ENCODE data around the gene COL6A1.
"Not testable (repeated sequence)": the region's sequence is repeated elsewhere in the genome, so short reads cannot be mapped to it uniquely, and the experiment has no call there.

COL6A1 gene

DNA sequence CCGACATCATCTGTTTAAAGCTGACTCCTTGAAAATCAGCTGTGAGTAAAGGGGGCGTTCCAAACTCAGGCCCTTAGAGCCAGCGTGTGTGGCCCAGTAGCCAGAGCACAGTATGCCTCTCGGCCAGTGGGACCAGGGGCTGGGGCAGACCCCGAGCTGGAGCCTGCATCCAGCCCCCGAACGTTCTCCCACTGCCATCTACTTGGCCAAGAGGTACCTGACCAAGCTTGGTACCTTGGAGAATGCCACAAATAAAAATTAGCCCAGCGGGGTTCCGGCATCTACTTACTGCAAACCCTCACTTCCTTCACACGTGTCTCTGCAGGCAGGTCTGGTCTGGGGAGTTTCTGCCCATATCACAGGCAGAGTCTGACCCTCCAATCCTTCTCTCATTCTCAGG is 59.6 kb downstream of the COL6A1 start:
- DNase-seq (ENCODE audit: low read depth in 2 of 2) = no peak
- TF ChIP-seq, protein P1, sequence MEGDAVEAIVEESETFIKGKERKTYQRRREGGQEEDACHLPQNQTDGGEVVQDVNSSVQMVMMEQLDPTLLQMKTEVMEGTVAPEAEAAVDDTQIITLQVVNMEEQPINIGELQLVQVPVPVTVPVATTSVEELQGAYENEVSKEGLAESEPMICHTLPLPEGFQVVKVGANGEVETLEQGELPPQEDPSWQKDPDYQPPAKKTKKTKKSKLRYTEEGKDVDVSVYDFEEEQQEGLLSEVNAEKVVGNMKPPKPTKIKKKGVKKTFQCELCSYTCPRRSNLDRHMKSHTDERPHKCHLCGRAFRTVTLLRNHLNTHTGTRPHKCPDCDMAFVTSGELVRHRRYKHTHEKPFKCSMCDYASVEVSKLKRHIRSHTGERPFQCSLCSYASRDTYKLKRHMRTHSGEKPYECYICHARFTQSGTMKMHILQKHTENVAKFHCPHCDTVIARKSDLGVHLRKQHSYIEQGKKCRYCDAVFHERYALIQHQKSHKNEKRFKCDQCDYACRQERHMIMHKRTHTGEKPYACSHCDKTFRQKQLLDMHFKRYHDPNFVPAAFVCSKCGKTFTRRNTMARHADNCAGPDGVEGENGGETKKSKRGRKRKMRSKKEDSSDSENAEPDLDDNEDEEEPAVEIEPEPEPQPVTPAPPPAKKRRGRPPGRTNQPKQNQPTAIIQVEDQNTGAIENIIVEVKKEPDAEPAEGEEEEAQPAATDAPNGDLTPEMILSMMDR (IDR thresholded peaks at IDR 0.05; ENCODE audit: low read depth, low read length) = no peak

DNA sequence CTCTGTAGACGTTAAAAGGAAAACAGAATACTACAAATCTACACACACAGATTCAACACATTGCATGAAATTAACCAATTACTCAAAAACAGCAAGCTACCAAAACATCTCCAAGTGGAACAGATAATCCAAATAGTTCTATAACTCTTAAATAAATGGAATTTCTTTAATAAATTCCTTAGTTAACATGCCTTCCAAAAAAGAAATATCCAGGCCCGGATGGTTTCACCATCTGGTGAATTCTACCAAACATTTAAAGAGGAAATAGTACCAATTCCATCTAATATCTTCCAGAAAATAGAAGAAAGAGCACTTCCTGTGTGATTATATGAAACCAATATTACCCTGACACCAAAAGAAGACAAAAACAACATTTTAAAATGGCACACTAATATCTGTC is 63.6 kb downstream of the COL6A1 start:
- DNase-seq (ENCODE audit: low read depth in 2 of 2) = no peak
- no peak overlapping the region for H3K4me3 ChIP-seq (replicated peaks in 1 of 2; ENCODE audit: low read depth in 2 of 2, low read length in 2 of 2)
- TF ChIP-seq, protein P1 (IDR thresholded peaks at IDR 0.05; ENCODE audit: low read depth, low read length) = no peak

More for the DNA sequence above, 59.6 kb downstream of the COL6A1 start:
- H3K4me3 ChIP-seq (replicated peaks in 1 of 2; ENCODE audit: low read depth in 2 of 2, low read length in 2 of 2) = no peak overlapping the region

DNA sequence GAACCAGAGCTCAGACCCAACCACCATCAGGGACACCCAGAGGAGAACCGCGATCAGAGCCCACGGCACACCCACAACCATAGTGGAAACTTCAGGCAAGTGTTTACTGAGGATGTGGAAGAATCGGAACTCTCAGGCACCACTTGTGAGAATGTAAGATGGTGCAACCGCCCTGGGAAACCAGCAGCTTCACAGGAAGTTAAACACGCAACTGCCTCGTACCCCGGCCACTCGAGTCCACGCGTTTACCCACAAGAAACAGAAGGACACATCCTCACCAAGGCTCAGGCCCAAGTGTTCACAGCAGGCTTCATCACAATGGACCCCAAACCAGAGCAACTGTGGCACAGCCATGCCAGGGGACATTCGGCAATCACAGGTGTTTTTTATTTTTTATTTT is 64.9 kb downstream of the COL6A1 start:
- H3K4me3 ChIP-seq (replicated peaks in 1 of 2; ENCODE audit: low read depth in 2 of 2, low read length in 2 of 2) = no peak overlapping the region
- TF ChIP-seq, protein P1 (IDR thresholded peaks at IDR 0.05; ENCODE audit: low read depth, low read length) = no peak
- DNase-seq (ENCODE audit: low read depth in 2 of 2) = no peak

DNA sequence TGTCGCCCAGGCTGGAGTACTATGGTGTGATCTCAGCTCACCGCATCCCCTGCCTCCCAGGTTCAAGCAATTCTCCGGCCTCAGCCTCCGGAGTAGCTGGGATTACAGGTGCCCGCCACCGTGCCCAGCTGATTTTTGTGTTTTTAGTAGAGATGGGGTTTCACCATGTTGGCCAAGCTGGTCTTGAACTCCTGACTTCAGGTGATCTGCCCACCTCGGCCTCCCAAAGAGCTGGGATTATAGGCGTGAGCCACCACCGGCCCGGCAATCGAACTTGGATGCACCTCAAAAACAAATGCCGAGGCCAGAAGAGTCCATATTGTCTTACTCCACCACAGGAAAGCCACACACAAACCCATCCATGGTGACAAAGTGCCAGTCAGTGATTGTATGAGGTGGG is 65.3 kb downstream of the COL6A1 start:
- not testable (repeated sequence) for DNase-seq (ENCODE audit: low read depth in 2 of 2); H3K4me3 ChIP-seq (replicated peaks in 1 of 2; ENCODE audit: low read depth in 2 of 2, low read length in 2 of 2)

DNA sequence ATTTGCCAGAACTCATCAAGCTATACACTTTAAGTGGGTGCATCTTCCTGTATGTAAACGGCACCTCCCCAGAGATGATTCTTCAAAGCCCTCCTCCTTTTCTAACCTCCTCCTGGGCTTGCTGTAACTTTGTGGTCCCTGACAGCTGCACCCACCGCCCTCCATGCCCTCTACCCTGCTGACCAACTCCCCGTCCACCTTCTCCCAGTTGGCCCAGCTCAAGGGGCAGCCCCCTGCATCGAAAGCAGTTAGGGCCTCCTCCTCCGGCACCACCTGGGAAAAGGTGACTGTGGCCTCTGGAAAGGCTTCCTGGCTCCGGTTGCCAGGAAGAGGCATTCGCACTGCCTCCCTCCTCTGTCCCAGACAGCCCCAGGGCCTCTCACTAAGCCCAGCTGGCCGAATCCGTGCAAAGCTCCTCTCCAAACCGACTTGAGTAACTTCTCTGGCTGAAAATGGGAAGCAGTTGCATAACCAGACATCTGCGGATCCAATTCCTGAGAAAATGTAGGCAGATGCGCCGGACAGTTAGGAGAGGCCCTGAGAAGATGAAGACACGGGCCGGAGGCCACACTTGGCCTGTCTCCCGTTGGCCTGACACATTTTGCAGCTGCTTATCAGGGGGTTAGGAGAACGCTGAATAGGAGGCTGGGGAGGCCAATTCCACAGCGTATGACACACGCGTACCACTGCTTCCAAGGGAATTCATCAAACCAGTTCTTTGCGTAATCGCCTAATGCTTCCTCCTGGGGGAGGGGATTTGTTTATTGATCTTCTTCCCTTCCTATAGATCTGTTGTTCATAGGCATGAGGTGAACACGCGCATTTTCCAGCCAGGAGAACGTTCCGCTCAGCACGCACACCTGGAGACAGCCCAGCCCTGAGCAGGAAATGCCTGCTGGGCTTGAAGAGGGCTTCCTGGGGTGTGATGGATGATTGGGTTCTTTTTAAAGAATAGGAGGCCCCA is 67.6 kb downstream of the COL6A1 start:
- TF ChIP-seq, protein P1 (IDR thresholded peaks at IDR 0.05; ENCODE audit: low read depth, low read length) = no peak
- peak; percentile 100 for DNase-seq (ENCODE audit: low read depth in 2 of 2)

DNA sequence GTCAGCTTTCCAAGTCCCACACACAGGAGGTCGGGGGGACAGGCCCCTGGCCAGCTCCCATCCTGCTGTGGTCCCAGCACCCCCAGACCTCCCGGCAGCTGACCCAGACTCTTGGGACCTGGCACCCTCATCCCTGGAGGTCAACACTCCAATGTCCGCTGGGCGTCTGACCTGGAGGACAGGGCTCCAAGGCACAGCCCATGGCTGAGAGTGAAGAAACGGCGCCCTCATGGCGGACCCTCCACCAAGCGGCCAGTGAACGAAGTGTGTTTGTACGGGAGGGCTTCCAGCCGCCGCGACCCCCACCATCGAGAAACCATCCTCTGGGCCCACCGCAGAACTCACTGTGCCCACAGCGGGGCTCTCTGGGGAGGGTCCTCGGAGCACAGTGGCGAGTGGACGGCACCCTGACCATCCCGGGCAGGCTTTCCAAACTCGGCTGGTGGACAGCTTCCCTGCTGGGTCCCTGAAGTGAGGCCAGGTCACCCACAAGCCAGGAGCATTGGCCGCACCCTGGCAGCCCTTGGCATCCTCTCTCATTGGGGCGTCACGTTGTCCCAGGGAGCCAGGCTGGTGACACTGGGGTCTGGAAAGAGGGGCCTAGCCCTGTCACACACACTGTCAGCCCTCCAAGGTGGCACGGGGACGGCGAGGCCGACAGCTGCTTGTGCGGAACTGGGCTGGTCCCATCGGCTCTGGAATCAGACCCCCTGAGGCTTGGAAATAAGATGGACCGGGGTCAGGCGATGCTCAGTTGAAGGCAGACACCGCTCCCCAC is 68.5 kb downstream of the COL6A1 start:
- DNase-seq (ENCODE audit: low read depth in 2 of 2) = no peak
- H3K4me3 ChIP-seq (replicated peaks in 1 of 2; ENCODE audit: low read depth in 2 of 2, low read length in 2 of 2) = no peak overlapping the region
- TF ChIP-seq, protein P1 (IDR thresholded peaks at IDR 0.05; ENCODE audit: low read depth, low read length) = no peak

More for the DNA sequence above, 67.6 kb downstream of the COL6A1 start:
- no peak overlapping the region for H3K4me3 ChIP-seq (replicated peaks in 1 of 2; ENCODE audit: low read depth in 2 of 2, low read length in 2 of 2)

All from cardiac fibroblast (primary cell).